NB4 (cell line): ENCODE measurements around the gene AKR7A3.

Source experiments
- MYC ChIP-seq: IDR thresholded peaks from 2 replicates; pipeline ENCODE4 v1.6.1; 2011; ENCODE audit warnings: low read depth, low read length
- POLR2A ChIP-seq: IDR thresholded peaks from 2 replicates; pipeline ENCODE4 v1.6.1; 2011; ENCODE audit warnings: mild to moderate bottlenecking; ENCODE audit not compliant: insufficient read length; ENCODE audit errors: extremely low read depth
- TF ChIP-seq, protein P1 (sequence below): IDR thresholded peaks from one replicate; pipeline ENCODE4 v1.5.1; 2012; ENCODE audit warnings: low read depth, low read length
- TF ChIP-seq, protein P2 (sequence below): IDR thresholded peaks from 2 replicates; pipeline ENCODE4 v1.6.1; 2011; ENCODE audit warnings: low read depth, low read length

DNA sequence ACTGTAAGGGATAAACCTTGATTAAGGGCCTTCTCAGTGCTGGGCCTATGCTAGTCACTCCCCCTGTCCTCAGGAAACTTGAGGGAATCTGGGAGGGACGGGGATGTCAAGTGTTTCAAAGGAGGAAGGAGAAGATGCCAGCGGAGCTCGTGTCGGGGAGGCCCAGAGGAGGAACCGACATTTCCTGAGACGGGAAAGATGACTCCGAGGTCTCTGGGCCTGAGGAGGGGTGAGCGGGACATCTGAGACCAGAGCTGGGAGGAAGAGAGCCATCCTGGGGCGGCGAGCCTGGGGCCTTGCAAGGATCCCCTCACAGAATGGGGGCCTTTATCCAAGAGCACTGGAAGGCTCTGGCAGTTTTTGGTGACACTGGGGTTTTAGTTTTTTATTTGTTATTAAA is 33.9 kb upstream of the AKR7A3 start:
- TF ChIP-seq, protein P1, sequence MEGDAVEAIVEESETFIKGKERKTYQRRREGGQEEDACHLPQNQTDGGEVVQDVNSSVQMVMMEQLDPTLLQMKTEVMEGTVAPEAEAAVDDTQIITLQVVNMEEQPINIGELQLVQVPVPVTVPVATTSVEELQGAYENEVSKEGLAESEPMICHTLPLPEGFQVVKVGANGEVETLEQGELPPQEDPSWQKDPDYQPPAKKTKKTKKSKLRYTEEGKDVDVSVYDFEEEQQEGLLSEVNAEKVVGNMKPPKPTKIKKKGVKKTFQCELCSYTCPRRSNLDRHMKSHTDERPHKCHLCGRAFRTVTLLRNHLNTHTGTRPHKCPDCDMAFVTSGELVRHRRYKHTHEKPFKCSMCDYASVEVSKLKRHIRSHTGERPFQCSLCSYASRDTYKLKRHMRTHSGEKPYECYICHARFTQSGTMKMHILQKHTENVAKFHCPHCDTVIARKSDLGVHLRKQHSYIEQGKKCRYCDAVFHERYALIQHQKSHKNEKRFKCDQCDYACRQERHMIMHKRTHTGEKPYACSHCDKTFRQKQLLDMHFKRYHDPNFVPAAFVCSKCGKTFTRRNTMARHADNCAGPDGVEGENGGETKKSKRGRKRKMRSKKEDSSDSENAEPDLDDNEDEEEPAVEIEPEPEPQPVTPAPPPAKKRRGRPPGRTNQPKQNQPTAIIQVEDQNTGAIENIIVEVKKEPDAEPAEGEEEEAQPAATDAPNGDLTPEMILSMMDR, result no peak
- TF ChIP-seq POLR2A, result no peak
- TF ChIP-seq, protein P2, sequence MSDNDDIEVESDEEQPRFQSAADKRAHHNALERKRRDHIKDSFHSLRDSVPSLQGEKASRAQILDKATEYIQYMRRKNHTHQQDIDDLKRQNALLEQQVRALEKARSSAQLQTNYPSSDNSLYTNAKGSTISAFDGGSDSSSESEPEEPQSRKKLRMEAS, result no peak
- TF ChIP-seq MYC, result no peak
